GM12878 (cell line): Measurements from ENCODE around the gene TSPAN5. TPM values are rescaled to one million over a fixed set of nuclear protein-coding genes. Genes with fewer than 3 reads are reported as not detected.

Experiments used
- DPF2 ChIP-seq: fragments of 450-650 bp; IDR thresholded peaks from 2 replicates; pipeline ENCODE4 v1.6.1; 2017; ENCODE audit warnings: mild to moderate bottlenecking
- EZH2 ChIP-seq: IDR thresholded peaks from 2 replicates; pipeline ENCODE4 v1.6.1; 2012; ENCODE audit warnings: low read depth, mild to moderate bottlenecking, control low read depth, inconsistent platforms, low read length, borderline replicate concordance; ENCODE audit not compliant: control insufficient read depth
- SIN3A ChIP-seq: IDR thresholded peaks from 2 replicates; pipeline ENCODE4 v1.6.1; 2012; ENCODE audit warnings: low read depth, low read length, improper control_type of control experiment
- STAT1 ChIP-seq: fragments of 450-650 bp; conservative IDR thresholded peaks from 2 replicates; pipeline ENCODE4 v1.6.1; 2014; ENCODE audit warnings: antibody characterized with exemption, mild to moderate bottlenecking
- ZNF207 ChIP-seq: fragments of 450-650 bp; IDR thresholded peaks from 2 replicates; pipeline ENCODE4 v1.6.1; 2014; ENCODE audit warnings: antibody characterized with exemption, mild to moderate bottlenecking, borderline replicate concordance
- polyA plus RNA-seq, 11 experiments: library from polyadenylated mRNA; depleted of rRNA in 4 of 11; unstranded in 6 of 11; stranded (reverse) in 5 of 11; fragments of >200 nt; fragmentation: Nextera tagmentation in 4 of 11; fragmentation: Illumina TruSeq in 1 of 11; extraction: Ambion mirVana in 4 of 11; extraction: Trizol in 1 of 11; gene quantifications; 1 replicate in 1 of 11; 2 replicates in 10 of 11; pipeline versions ENCODE4 v1.2.1 to v1.2.3, GENCODE V29; 2011 to 2016; ENCODE audit warnings: inconsistent platforms in 2 of 11, missing spikeins in 2 of 11, low read depth in 1 of 11
- total RNA-seq, 4 experiments: library from RNA; depleted of rRNA in 3 of 4; stranded (reverse); fragments of >200 nt in 3 of 4; fragmentation: Illumina TruSeq in 1 of 4; extraction: Trizol in 1 of 4; gene quantifications; 2 replicates each; pipeline versions ENCODE4 v1.2.1 to v1.2.3, GENCODE V29; 2013 to 2021
- TF ChIP-seq, protein P1 (sequence below): fragments of 450-650 bp; formaldehyde crosslinking; IDR thresholded peaks from 2 replicates; pipeline ENCODE4 v1.4.0; 2020; ENCODE audit warnings: mild to moderate bottlenecking, moderate library complexity

The TSPAN5 gene
- total and polyA plus RNA-seq, 10 of the 15 experiments (the other 5 are each of a cell fraction or from before 2014, with no cell fraction given), result 0.09 to 8.2 (median 0.27) TPM

DNA sequence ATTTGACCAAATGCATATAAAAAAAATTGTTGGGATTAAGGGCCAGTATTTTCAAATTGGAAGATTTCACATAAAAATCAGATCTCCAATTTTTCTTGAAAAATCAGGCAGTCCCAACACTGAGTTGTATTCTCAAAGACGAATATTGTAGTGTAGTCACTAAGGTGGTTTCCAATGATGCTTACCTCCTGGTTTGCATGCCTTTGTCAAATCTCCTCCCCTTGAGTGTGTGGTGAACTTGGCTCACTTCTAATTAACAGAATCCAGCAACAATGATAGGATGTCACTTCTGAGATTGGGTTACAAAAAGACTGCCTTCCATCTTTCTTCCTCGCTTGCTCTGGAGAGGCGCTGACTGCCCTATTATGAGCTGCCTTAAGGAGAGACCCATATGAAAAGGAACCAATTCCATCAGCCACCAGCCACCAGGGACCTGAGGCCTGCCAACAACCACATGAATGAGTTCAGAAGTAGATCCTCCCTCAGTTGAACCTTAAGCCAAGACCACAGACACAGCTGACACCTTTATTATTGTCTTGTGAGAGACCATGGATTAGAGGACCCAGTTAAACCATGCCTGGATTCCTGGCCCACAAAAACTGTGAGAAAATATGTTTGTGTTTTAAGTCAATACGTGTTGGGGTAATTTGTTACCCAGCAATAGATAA, 31.2 kb upstream of the TSPAN5 start (continued):
- TF ChIP-seq, protein P1, sequence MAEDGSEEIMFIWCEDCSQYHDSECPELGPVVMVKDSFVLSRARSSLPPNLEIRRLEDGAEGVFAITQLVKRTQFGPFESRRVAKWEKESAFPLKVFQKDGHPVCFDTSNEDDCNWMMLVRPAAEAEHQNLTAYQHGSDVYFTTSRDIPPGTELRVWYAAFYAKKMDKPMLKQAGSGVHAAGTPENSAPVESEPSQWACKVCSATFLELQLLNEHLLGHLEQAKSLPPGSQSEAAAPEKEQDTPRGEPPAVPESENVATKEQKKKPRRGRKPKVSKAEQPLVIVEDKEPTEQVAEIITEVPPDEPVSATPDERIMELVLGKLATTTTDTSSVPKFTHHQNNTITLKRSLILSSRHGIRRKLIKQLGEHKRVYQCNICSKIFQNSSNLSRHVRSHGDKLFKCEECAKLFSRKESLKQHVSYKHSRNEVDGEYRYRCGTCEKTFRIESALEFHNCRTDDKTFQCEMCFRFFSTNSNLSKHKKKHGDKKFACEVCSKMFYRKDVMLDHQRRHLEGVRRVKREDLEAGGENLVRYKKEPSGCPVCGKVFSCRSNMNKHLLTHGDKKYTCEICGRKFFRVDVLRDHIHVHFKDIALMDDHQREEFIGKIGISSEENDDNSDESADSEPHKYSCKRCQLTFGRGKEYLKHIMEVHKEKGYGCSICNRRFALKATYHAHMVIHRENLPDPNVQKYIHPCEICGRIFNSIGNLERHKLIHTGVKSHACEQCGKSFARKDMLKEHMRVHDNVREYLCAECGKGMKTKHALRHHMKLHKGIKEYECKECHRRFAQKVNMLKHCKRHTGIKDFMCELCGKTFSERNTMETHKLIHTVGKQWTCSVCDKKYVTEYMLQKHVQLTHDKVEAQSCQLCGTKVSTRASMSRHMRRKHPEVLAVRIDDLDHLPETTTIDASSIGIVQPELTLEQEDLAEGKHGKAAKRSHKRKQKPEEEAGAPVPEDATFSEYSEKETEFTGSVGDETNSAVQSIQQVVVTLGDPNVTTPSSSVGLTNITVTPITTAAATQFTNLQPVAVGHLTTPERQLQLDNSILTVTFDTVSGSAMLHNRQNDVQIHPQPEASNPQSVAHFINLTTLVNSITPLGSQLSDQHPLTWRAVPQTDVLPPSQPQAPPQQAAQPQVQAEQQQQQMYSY (CRISPR knock-in tag), result no peak
- TF ChIP-seq SIN3A (no peak), EZH2 (no peak), DPF2 (no peak), ZNF207 (no peak), STAT1 (no peak)
- TF ChIP-seq, all 136 proteins: peak for 0
